Measurements from ENCODE around the gene ARMS2.

Gene ARMS2

DNA sequence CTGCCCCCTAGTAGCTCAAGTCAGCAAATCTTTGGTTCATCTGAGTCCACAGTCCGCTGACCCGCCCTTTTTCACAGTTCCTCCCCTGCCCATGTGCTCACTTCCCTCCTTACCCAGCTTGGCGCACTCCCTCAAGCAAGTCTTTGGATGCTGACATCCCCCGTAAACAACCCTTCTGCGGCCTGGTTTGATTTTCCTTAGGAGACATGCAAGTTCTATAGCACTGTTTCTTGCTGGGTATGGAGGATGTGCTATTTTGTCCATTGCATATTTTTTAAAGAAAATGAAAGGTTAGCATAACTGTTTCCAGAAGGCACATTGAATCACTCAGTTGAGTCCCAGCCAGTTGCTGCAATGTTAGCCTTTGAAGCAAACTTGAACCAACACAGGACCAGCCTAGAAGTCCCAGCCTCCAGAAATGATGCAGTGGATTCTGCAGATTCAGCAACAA is 45.1 kb downstream of the ARMS2 start:
- Histone ChIP-seq H3K36me3 (no peaks in the 10 kb centered on the region), H3K27ac (no peak overlapping the region), H3K27me3 (no peaks in the 10 kb centered on the region), H3K4me1 (ENCODE audit: control insufficient read depth in 1 of 2, insufficient read depth in 1 of 2, low read depth in 1 of 2, low read length in 1 of 2) (peaks cover 0 to 7% of the 10 kb centered on the region in 2 experiments), H3K4me3 (ENCODE audit: low read depth in 1 of 2, low read length in 1 of 2) (no peak overlapping the region), H3K9me3 (no peaks in the 10 kb centered on the region)
- TF ChIP-seq, protein P1, sequence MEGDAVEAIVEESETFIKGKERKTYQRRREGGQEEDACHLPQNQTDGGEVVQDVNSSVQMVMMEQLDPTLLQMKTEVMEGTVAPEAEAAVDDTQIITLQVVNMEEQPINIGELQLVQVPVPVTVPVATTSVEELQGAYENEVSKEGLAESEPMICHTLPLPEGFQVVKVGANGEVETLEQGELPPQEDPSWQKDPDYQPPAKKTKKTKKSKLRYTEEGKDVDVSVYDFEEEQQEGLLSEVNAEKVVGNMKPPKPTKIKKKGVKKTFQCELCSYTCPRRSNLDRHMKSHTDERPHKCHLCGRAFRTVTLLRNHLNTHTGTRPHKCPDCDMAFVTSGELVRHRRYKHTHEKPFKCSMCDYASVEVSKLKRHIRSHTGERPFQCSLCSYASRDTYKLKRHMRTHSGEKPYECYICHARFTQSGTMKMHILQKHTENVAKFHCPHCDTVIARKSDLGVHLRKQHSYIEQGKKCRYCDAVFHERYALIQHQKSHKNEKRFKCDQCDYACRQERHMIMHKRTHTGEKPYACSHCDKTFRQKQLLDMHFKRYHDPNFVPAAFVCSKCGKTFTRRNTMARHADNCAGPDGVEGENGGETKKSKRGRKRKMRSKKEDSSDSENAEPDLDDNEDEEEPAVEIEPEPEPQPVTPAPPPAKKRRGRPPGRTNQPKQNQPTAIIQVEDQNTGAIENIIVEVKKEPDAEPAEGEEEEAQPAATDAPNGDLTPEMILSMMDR (IDR thresholded peaks at IDR 0.05), result no peak

- H3K27me3 ChIP-seq, result no peaks in the 10 kb centered on the region
- H3K9me3 ChIP-seq, result no peaks in the 10 kb centered on the region
- H3K27ac ChIP-seq, result no peak overlapping the region
- no peaks in the 10 kb centered on the region for H3K36me3 ChIP-seq
- TF ChIP-seq, protein P1 (IDR thresholded peaks at IDR 0.05), result no peak
- H3K4me1 ChIP-seq (ENCODE audit: control insufficient read depth in 1 of 2, insufficient read depth in 1 of 2, low read depth in 1 of 2, low read length in 1 of 2), result peaks cover 0 to 7% of the 10 kb centered on the region in 2 experiments
- no peak overlapping the region for H3K4me3 ChIP-seq (ENCODE audit: low read depth in 1 of 2, low read length in 1 of 2)
Observed at GRCh38 chr10:122500194-122500593, 45.7 kb downstream of the ARMS2 start.

- Histone ChIP-seq H3K4me3 (ENCODE audit: low read depth in 1 of 2, low read length in 1 of 2) (no peak overlapping the region), H3K36me3 (no peaks in the 10 kb centered on the region), H3K27ac (no peak overlapping the region), H3K9me3 (no peaks in the 10 kb centered on the region), H3K27me3 (no peaks in the 10 kb centered on the region), H3K4me1 (ENCODE audit: control insufficient read depth in 1 of 2, insufficient read depth in 1 of 2, low read depth in 1 of 2, low read length in 1 of 2) (peaks cover 0 to 7% of the 10 kb centered on the region in 2 experiments)
- TF ChIP-seq, protein P1 (IDR thresholded peaks at IDR 0.05), result no peak
Observed at GRCh38 chr10:122500726-122501125, 46.3 kb downstream of the ARMS2 start.

- no peaks in the 10 kb centered on the region for H3K4me1 ChIP-seq (ENCODE audit: control insufficient read depth in 1 of 2, insufficient read depth in 1 of 2, low read depth in 1 of 2, low read length in 1 of 2)
- H3K4me3 ChIP-seq (ENCODE audit: low read depth in 1 of 2, low read length in 1 of 2), result no peak overlapping the region
- no peak overlapping the region for H3K27ac ChIP-seq
- no peaks in the 10 kb centered on the region for H3K27me3 ChIP-seq
- H3K9me3 ChIP-seq, result no peaks in the 10 kb centered on the region
- H3K36me3 ChIP-seq, result no peaks in the 10 kb centered on the region
- TF ChIP-seq, protein P1 (IDR thresholded peaks at IDR 0.05), result no peak
Observed at GRCh38 chr10:122503012-122503411, 48.6 kb downstream of the ARMS2 start.

DNA sequence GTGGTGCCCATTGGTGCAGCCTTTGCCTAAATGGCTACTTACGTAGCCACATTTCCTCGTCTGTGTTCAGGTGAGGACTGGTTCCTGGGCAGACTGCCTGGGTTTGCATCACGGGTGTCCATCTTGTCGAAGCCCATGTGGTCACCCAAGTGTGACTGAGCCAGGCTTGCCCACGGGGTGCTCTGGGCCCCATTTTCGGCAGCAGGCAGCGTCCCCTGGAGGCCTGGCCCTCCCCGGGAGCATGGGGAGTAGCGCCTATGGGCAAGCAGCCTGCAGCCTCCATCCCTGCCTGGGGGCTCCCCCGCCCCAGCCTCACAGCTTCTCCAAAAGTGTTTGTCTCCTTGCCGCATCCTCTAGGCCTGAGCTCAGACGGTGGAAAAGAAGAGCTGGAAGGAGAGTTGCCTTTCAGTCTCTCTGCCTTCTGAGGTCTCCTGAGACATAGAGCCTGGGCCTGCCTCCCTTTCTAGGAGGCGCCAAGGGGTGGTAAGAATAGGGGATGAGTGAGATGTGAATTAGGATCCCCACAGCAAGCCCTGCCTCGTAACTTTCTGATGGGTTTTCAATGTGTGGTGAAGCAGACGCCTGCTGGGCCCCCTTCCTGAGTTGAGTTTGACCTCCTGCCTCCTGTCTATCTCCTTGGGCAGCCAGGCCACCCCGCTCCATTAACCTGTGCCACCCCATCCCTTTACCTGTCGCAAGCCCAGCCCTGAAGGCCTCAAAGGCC is 49.6 kb downstream of the ARMS2 start:
- Histone ChIP-seq H3K9me3 (no peaks in the 10 kb centered on the region), H3K4me3 (ENCODE audit: low read depth in 1 of 2, low read length in 1 of 2) (no peak overlapping the region), H3K27ac (no peak overlapping the region), H3K4me1 (ENCODE audit: control insufficient read depth in 1 of 2, insufficient read depth in 1 of 2, low read depth in 1 of 2, low read length in 1 of 2) (no peaks in the 10 kb centered on the region), H3K27me3 (no peaks in the 10 kb centered on the region), H3K36me3 (no peaks in the 10 kb centered on the region)
- TF ChIP-seq, protein P1 (IDR thresholded peaks at IDR 0.05), result no peak

Data from neutrophil (primary cell).